OCI-LY3 (cell line): ENCODE measurements around the gene CPNE8.

Experiments
- CTCF ChIP-seq: fragments of 200-600, 300-600 bp; sonication (generic); IDR thresholded peaks from 2 replicates; pipeline ENCODE4 v1.5.1; 2014; ENCODE audit warnings: antibody characterized with exemption, low read length, low read depth
- EZH2phosphoT487 ChIP-seq: fragments of 200-600 bp; shearing (Covaris generic); IDR thresholded peaks from 2 replicates; pipeline ENCODE4 v1.6.1; 2018; ENCODE audit warnings: antibody characterized with exemption, mixed run types, low read depth

GRCh38 chr12:38732761-38733160 lies 172.6 kb downstream of the CPNE8 start:
- no peak for TF ChIP-seq CTCF
- no peak for TF ChIP-seq EZH2phosphoT487
